GM18505 (cell line): ENCODE measurements around the gene SP5.
"Not testable (repeated sequence)": the region's sequence is repeated elsewhere in the genome, so short reads cannot be mapped to it uniquely, and the experiment has no call there.

ENCODE experiments used
- ATAC-seq: cut with Tn5 transposase; IDR thresholded peaks from one replicate; pipeline ENCODE4 v1.9.1; 2021; ENCODE audit not compliant: unreplicated experiment
- POLR2A ChIP-seq: IDR thresholded peaks from 4 replicates; pipeline ENCODE4 v1.6.1; 2011; ENCODE audit warnings: borderline replicate concordance; ENCODE audit not compliant: insufficient read depth, insufficient read length; ENCODE audit errors: extremely low read depth

SP5 gene

DNA sequence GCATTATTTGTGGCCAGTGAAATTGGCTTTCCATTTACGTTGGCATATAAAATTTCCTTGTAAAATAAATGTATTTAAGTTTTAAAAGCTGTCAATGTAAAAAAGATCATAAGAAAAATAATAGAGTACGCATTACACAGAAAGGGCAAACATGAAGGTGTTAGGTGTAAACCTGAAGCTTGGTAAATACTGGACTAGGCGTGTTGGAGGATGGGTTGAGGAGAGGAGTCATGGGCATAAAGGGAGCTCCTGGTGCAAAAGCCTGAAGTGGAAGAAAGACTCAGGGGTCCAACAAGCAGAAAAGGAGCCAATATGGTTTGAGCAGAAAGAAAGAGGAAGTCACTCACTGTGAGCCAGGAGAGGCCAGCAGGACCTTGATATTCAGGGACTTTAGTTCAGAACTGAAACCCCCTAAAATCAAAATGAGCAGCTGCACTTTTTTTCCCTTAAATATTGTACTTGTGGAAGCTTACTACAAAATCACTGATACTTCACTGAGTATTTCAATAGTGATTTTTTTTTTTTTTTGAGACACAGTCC lies 24.4 kb downstream of the SP5 start:
- ATAC-seq: no peak

DNA sequence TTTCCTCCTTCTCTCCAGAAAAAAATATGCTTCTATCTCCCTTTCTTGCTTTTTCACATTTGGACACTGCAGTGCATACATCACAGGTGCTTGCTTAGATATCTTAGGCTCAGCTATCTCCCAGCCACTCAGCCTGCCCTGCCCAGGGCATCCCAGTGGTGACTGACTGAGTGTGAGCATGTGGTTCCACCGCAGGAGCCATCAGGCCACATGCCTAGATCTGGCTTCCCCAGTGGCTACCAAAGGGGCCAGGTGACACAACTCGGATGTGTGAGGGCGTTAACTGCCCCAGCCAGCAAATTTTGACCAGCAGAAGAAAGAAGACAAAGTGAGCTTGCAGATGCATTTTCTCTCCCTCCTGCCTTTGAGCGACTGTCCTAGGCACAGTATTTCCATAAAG lies 25.5 kb downstream of the SP5 start:
- no peak for ATAC-seq
- TF ChIP-seq POLR2A: no peak

More for the DNA sequence above, 24.4 kb downstream of the SP5 start:
- TF ChIP-seq POLR2A: no peak

DNA sequence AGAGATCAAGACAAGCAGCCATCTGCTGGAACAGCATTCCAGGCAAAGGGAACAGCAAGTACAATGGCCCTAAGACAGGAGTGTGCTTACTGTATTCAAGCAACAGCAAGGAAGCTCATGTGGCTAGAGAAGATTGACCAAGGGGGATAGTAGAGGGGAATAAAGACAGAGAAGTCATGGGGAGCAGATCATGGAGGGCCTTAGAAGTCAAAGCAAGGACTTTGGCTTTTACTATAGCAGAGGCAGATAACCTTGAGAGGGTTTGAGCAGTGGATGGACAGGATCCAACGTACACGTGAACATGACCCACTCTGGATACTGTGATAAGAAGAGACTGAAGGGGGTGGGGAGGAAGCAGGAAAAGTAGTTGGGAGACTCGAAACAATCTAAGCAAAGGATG lies 26.9 kb downstream of the SP5 start:
- TF ChIP-seq POLR2A: no peak
- ATAC-seq: no peak

DNA sequence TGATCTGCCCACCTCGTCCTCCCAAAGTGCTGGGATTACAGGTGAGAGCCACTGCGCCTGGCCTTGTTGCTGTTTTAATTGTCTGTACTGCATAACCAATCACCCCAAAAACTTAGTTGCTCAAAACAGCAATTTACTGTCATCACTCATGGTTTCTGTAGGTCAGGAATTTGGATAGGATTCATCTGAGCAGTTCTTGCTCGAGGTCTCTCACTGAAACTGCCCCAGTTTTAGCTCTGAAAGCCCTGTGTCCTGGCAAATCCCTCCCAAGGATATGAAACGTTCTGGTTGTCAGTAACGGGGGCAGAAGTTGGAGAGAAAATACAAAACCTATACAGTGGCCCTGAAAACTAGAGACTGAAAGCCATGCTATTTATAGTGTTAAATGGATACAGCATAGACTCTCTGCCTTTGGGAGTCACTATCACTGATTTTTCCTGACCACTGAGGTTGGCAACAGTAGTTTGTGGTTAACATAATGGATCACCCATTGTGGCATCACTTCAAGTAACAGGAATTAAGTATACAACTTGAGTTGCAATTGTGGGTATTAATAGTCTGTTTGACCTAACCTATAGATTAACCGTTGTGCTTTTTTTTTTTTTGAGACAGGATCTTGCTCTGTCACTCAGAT lies 27.9 kb downstream of the SP5 start:
- no peak for TF ChIP-seq POLR2A

DNA sequence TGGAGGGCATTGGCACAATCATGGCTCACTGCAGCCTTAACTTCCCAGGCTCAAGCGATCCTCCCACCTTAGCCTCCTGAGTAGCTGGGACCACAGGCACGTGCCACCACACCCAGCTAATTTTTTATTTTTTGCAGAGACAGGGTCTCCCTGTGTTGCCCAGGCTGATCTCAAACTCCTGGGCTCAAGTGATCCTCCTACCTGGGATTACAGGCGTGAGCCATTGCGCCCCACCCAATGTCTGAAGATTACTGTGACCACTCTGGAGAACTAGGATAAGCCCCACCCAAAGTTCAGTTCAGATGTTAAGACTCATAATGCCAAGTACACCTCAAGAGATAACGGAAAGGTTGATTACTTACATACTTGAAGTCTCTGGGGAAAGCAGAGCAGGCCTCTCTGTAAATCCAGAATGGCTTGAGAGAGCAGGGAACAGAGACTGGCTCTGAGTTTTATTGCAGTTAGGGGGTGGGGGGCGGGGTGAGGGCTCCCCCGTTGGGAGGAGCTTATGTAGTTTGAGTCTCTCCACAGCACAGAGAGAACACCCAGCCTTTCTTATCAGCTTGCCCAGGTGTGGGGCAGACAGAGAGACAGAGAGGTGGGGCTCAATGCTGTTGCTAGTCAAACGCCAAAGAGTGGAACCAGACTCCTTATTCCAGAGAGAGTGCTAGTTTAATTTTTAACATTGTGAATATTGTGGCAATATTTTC lies 28.5 kb downstream of the SP5 start:
- no peak for ATAC-seq
- TF ChIP-seq POLR2A: no peak

More for the DNA sequence above, 27.9 kb downstream of the SP5 start:
- ATAC-seq: no peak

DNA sequence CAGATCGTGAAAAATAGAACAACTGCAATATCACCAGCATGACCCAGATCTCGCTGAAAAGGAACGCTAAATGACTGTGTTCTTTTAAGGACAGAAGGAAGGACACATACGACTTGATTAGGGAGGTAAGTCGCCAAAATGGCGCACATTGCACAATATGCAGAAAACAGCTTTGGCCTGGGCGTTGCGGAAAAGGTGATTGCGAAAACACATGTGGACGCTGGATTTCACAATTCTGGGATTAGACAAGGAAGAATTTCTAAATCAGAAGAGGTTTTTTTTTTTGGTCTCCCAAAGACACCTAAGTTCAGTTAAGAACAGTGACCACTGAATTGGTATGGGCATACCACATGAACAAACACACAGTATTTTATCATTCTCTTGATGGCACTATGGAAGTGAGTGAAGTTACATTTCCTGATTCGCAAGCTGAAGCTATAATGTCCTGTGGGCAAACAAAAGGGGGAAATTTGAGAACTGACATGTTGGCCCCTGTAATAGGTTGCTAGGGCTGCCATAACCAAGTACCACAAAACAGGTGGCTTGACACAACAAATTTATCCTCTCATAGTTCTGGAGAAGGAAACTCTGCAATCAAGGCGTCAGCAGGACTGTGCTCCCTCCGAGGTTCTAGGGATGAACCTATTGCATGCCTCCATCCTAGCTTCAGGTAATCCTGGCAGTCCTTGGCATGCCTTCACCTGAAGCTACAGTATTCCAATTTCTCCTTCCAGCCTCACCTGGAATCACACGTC lies 29.3 kb downstream of the SP5 start:
- TF ChIP-seq POLR2A: no peak
- ATAC-seq: no peak

DNA sequence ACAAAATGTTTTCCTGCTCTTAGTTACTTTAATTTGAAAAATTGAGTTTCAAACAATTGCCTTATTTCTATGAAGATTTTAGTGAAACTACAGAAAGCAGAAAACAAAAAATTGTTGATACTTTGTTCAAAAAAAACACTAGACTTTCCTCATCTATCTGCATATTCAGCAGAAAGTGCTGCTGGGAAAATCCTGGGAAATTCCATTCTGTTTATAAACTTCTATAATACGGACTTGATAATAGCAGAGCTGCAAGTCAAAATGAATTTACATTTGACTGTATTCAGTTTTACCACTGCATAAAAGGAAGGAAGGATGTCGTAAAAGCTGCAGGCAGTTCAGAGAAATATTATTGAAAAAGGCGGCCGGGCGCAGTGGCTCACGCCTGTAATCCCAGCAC lies 30.2 kb downstream of the SP5 start:
- no peak for ATAC-seq
- no peak for TF ChIP-seq POLR2A

DNA sequence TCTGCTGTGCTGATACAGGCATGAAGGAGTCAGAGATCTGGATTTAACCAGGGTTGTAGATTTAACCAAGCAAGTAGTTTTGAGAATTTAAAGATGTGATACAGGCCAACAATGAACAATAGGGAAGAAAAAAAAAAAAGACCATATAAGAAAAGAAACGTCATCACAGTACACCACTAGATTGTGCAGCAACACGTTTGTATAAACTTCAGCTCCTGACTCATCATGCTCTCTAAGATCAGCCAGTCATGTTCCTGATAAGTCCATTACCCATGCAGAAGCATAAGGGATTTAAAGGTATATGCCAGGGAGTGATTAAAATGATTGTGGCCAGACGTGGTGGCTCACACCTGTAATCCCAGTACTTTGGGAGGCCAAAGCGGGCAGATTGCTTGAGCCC lies 32.8 kb downstream of the SP5 start:
- no peak for TF ChIP-seq POLR2A
- no peak for ATAC-seq

DNA sequence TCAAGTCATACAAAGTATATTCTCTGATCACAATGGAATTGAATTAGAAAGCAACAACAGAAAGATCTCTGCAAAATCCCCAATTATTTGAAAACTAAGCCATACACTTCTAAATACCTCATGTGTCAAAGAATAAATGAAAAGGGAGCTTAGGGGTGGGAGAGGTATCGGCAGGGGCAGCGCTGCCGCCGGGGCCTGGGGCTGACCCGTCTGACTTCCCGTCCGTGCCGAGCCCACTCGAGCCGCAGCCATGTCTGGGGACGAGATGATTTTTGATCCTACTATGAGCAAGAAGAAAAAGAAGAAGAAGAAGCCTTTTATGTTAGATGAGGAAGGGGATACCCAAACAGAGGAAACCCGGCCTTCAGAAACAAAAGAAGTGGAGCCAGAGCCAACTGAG lies 36.4 kb downstream of the SP5 start:
- not testable (repeated sequence) for ATAC-seq

DNA sequence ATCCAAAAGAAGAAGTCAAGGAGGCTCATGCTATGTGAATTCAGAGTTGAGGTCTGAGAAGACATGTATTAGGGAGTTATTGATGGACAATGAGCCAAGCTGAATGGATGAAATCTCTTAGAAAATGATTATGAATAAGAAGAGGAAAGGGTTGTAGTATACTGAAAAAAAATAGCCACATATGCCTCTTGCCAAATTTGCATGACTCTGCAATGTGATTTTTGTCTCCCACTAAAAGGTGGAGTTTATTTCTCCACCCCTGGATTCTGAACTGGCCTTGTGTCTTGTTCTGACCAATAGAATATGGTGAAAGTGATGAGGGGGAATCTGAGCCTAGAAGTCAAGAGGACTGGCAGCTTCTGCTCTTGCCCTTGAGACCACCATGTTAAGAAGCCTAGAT lies 46.4 kb downstream of the SP5 start:
- no peak for ATAC-seq
- TF ChIP-seq POLR2A: no peak

DNA sequence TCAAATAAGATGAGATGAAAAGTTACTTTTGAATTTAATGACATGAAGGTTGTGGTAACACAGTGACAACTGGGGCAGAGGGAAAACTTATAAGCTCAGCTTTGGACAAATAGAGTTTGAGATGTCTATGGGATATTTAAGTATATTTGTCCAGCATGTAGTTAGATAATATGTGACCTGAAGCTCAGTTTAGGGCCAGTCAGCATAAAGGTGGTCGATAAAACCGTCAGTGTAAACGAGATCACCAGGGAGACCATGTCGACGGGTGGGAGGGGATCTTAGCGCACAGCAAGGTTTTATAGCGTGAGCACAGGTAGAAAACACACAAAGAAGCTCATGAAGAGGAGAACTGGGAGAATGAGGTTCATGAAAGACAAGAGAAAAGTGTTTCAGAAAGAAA lies 47.6 kb downstream of the SP5 start:
- TF ChIP-seq POLR2A: no peak
- ATAC-seq: no peak

DNA sequence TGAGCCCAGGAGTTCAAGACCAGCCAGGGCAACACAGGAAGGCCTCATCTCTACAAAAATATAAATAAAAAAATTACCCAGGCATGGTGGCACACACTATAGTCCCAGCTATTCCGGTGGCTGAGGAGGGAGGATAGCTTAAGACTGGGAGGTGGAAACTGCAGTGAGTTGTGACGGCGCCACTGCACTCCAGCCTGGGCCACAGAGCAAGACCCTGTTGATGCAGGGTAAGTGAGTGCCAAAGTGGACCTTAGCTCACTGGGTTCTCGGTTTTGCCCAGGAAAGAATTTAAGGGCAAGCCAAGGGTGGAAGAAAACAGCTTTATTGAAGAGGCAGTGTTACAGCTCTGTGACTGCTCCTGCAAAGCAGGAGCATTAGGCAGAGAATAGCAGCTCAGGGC lies 48.1 kb downstream of the SP5 start:
- no peak for TF ChIP-seq POLR2A
- no peak for ATAC-seq

DNA sequence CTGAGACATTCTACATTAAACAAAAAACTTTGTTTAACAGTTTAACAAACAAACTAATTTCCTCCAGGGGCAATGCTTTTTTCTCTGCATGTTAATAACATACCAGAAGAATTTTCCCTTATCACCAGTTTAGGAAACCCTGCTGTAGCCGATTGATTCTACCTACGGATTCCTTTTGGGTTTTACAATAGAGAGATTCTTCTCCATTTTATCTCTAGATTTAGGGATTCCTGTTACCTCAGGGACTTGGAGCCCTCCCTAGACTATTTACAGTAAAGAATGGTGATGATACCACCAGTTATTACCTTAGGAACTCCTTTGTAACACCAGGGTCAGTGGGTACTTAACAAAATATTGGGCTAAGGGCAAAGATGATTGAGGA lies 49.7 kb downstream of the SP5 start:
- TF ChIP-seq POLR2A: no peak
- no peak for ATAC-seq

DNA sequence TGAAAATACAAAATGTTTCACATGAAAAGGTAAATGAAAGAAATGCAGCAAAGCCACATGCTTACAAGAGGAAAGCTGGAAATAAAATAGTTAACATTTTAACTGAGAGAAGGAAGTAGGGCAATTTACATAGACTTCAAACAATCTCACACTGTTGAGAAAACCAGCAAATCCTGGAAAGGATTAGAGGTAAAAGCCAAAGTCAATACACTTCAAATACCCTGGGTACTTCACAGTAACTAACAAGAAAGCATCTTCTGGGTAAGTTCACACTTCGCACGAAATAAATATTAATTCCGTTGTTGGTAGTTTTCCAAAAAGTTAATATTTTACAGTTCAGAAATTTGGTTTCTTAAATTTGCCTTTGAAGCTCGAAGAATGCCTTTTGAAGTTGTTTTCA lies 51.6 kb downstream of the SP5 start:
- TF ChIP-seq POLR2A: no peak
- ATAC-seq: no peak
